A549 (cell line): Measurements from ENCODE around the gene RNF14.

Source experiments
- CEBPB ChIP-seq, 2 experiments: fragments of >200 bp in 1 of 2; sonication (Bioruptor Twin) in 1 of 2; formaldehyde crosslinking in 1 of 2; IDR thresholded peaks; 2 replicates each; pipeline ENCODE4 v1.6.1; 2012 to 2016
- CHD2 ChIP-seq: fragments of 150-350 bp; IDR thresholded peaks from 2 replicates; pipeline ENCODE4 v1.6.1; 2014; ENCODE audit warnings: low read length; ENCODE audit not compliant: partially characterized antibody
- FOSL2 ChIP-seq, 2 experiments: fragments of 450-650 bp in 1 of 2; fragments of >200 bp in 1 of 2; sonication (Bioruptor Twin) in 1 of 2; formaldehyde crosslinking; IDR thresholded peaks; 2 replicates each; pipeline versions ENCODE4 v1.5.0 to v1.6.1; 2016 to 2020; ENCODE audit warnings: mild to moderate bottlenecking in 1 of 2, moderate library complexity in 1 of 2
- MAFK ChIP-seq: fragments of 450-650 bp; IDR thresholded peaks from 2 replicates; pipeline ENCODE4 v1.6.1; 2014; ENCODE audit not compliant: partially characterized antibody
- MAX ChIP-seq: IDR thresholded peaks from 2 replicates; pipeline ENCODE4 v1.6.1; 2012
- NR3C1 ChIP-seq: fragments of >200 bp; sonication (Bioruptor Twin); formaldehyde crosslinking; IDR thresholded peaks from 3 replicates; pipeline ENCODE4 v1.6.1; 2017
- PBX3 ChIP-seq: IDR thresholded peaks from 2 replicates; pipeline ENCODE4 v1.6.1; 2012
- POLR2A ChIP-seq: IDR thresholded peaks from 2 replicates; pipeline ENCODE4 v1.6.1; 2012; ENCODE audit warnings: mild to moderate bottlenecking, low read length
- REST ChIP-seq: fragments of 200-600 bp; sonication (generic); IDR thresholded peaks from 2 replicates; pipeline ENCODE4 v1.6.1; 2016; ENCODE audit warnings: antibody characterized with exemption, mild to moderate bottlenecking, moderate library complexity
- RFX5 ChIP-seq: fragments of 450-650 bp; IDR thresholded peaks from 2 replicates; pipeline ENCODE4 v1.7.1; 2014; ENCODE audit warnings: antibody characterized with exemption, mild to moderate bottlenecking, moderate library complexity
- USF2 ChIP-seq: fragments of 450-650 bp; IDR thresholded peaks from 2 replicates; pipeline ENCODE4 v1.6.1; 2014; ENCODE audit warnings: antibody characterized with exemption
- ZNF302 ChIP-seq: fragments of 250-450 bp; sonication (Bioruptor Pico); IDR thresholded peaks from 2 replicates; pipeline ENCODE4 v1.9.0; 2021; ENCODE audit warnings: inconsistent platforms, mild to moderate bottlenecking, moderate library complexity
- TF ChIP-seq, protein P1 (sequence below): fragments of >200 bp; sonication (Bioruptor Twin); formaldehyde crosslinking; IDR thresholded peaks from 3 replicates; pipeline ENCODE4 v1.5.1; 2016

- TF ChIP-seq FOSL2 (IDR thresholded peaks at IDR 0.05) (no peak), FOSL2 (CRISPR knock-in tag; IDR thresholded peaks at IDR 0.05) (no peak), MAX (no peak), RFX5 (no peak), CHD2 (no peak), CEBPB (IDR thresholded peaks at IDR 0.05) (0 out of 4 replicates have a peak, but pooled peaks of 1 of the 2 experiments have one; percentile 18), NR3C1 (no peak), USF2 (no peak), PBX3 (no peak), POLR2A (no peak), REST (no peak), ZNF302 (CRISPR knock-in tag) (no peak), MAFK (no peak)
- TF ChIP-seq, protein P1, sequence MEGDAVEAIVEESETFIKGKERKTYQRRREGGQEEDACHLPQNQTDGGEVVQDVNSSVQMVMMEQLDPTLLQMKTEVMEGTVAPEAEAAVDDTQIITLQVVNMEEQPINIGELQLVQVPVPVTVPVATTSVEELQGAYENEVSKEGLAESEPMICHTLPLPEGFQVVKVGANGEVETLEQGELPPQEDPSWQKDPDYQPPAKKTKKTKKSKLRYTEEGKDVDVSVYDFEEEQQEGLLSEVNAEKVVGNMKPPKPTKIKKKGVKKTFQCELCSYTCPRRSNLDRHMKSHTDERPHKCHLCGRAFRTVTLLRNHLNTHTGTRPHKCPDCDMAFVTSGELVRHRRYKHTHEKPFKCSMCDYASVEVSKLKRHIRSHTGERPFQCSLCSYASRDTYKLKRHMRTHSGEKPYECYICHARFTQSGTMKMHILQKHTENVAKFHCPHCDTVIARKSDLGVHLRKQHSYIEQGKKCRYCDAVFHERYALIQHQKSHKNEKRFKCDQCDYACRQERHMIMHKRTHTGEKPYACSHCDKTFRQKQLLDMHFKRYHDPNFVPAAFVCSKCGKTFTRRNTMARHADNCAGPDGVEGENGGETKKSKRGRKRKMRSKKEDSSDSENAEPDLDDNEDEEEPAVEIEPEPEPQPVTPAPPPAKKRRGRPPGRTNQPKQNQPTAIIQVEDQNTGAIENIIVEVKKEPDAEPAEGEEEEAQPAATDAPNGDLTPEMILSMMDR = no peak
Observed at GRCh38 chr5:141997358-141997960, 28.6 kb downstream of the RNF14 start.
